PC-3 (cell line): ENCODE data around the gene FDX1.

ENCODE experiments used
- CTCF ChIP-seq: fragments of 300-600 bp; sonication (generic); conservative IDR thresholded peaks from 2 replicates; pipeline ENCODE4 v1.5.1; 2017; ENCODE audit warnings: antibody characterized with exemption, low read depth, mild to moderate bottlenecking, low read length
- EZH2 ChIP-seq: fragments of 300-600 bp; sonication (generic); IDR thresholded peaks from one replicate; pipeline ENCODE4 v1.6.1; 2017; ENCODE audit warnings: antibody characterized with exemption, mild to moderate bottlenecking, low read length; ENCODE audit not compliant: unreplicated experiment

- TF ChIP-seq CTCF (peak; percentile 70), EZH2 (no peak)
Observed at GRCh38 chr11:110463153-110463552, 33.4 kb downstream of the FDX1 start.
